Stimulated activated CD8-positive, alpha-beta memory T cell treated with anti-CD3 and anti-CD28 coated beads, Interleukin-2, amount 100 ng/mL, for 1 hour (primary cell): ENCODE measurements around the gene SFTPA1.
"Not testable (repeated sequence)": the region's sequence is repeated elsewhere in the genome, so short reads cannot be mapped to it uniquely, and the experiment has no call there.

Experiments used
- DNase-seq, 2 donors: peaks; one replicate each; pipeline ENCODE4 v3.0.0-alpha.2; 2020; ENCODE audit warnings: low read depth in 2 of 2

Gene SFTPA1

DNA sequence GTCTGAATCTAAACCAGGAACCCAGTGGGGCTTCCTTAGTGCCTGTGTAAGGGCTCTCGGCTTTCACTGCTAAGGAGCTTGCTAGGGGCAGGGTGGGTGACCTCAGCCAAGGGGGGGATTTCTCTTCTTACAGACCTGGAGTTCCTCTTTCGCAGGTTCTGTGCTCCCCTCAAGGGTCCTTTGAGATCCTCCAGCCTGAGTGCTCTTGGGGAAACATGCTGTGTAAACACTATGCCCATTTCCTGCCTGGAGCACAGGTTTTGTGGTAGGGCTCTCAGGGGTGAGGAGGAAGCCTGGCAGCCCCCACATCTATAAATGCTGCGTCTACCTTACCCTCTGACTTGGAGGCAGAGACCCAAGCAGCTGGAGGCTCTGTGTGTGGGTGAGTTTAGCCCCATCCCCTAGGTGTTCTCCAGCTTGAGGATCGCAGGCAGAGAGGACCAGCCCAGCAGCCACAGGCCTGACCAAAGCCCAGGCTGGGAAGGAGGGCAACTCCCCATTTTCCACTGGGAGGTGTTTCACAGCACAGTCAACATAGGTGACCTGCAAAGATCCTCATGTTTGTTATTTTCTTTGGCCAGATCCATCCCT lies at the start of gene SFTPA1:
SFTPA1 (plus strand) TSS at position 339 of the 591 bp plus-strand sequence. CDS start 887 bp downstream, outside the sequence.
- no peak for DNase-seq

DNA sequence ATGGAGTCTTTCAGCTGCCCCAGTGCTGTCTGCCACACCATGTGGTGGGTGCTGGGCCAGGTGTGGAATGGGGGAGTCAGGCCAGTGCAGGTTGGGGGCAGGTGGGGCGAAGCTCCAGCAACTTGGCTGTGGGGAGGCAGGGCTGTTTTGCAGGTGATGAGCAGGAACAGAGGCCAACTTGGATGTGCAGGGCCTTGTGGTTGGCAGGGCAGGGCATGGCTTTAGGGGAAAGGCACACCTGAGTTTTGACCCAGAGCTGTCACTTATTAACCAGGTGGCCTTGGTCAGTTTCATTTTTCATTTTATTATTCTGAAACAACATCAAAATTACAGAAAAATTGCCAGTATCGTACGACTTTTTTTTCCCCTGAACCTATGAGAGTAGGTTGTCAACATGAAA lies 49.5 kb upstream of the SFTPA1 start:
- no peak for DNase-seq

DNA sequence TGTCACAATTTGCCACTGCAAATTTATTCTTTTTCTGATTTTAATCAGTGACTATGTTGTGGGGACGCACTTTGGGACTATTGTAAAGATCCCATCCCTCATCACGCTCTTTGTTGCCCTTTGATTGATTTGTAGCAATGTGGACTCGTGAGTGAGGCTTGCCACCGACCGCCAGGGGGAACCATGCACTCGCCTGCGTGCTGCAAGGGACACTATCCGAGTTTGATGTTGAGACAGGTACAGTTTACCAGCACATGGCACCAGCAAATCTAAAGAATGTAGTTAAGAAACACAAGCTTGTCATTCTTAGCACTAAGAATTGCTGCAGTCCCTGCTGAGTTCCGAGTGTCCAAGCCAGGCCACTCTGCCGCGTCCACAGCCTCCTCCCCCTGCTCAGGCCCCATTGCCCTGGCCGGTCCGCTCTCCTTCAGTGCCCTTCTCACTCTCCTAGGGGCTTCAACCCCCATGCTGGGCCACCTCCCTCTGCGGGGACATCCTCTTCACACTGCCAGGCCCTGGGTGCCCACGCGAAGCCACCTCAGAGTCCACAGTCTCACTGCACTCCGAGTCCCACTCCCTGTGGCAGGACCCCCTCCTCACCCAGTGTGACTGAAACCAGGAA lies 48.5 kb upstream of the SFTPA1 start:
- peak; percentile 20 to 27 for DNase-seq

DNA sequence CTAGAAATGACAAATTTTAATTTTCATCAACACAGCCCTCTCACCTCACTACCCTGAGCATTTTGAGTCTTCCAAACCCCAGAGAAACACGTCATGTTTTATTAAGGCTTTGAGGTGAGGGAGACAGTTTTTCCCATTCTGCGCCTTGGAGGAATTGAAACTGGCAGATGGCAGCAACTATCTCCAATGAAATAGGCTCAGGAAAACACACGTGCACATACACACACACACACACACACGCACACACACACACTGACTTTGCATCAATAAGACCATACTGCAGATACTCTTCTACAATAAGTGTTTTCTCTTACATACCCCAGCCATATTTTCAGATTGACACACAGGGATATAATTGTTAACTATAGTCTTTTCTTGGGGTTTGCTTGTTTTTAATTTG lies 47.3 kb upstream of the SFTPA1 start:
- DNase-seq: no peak

DNA sequence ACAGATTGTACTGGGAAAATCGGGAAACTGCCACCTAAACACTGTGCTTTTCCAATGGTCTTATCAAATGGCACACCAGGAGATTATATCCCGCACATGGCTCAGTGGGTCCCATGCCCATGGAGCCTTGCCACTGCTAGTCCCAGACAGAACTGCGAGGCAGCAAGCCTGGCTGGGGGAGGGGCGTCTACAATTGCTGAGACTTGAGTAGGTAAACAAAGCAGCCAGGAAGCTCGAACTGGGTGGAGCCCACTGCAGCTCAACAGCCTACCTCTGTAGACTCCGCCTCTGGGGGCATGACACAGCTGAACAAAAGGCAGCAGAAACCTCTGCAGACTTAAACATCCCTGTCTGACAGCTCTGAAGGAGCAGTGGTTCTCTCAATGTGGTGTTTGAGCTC lies 40.1 kb upstream of the SFTPA1 start:
- DNase-seq: not testable (repeated sequence)

DNA sequence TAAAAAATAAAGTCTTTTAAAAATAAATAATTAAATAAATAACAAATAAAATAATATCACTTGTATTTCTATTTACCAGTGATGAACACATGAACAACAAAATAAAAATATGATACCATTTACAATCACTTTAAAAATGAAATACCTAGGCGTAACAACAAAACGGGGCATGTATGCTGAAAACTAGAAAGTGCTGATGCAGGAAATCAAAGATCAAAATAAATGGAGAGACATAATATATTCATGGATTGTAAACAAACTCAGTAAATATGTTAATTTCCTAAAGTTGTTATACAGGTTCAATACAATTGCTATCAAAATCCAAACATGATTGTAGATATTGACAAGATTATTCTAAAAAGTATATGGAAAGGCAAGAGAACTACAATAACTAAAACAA lies 31.4 kb upstream of the SFTPA1 start:
- DNase-seq: no peak

DNA sequence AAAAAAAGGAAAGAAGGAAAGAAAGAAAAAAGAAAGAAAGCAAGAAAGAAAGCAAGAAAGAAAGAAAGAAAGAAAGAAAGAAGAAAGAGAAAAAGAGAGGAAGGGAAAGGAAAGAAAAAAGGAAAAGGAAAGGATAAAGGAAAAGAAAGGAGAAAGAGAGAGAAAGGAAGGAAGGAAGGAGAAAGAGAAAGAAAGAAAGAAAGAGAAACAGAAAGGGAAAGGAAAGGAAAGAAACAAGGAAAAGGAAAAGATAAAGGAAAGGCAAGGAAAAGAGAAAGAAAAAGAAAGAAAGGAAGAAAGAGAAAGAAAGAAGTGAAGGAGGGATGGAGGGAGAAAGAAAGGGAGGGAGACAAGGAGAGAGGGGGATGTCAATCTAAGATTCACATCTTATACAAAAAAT lies 29.7 kb upstream of the SFTPA1 start:
- DNase-seq: no peak

DNA sequence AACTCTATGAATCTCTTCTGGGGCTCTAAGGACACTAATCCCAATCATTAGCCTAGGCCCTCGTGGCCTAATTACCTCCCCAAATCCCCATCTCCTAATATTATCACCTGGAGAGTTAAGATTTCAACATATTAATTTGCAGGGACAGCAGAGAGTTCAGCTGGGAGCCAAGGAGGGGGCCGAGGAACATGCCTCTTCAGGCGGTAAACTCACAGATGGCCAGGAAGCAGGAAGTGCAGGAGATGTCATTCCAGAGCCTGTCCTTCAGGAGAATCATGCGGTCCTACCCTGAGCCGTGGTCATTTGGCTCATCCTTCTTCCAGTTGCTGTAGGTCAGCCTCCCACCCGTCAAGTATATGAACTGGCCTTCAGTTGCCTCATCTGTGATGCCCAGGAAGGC lies 28.6 kb upstream of the SFTPA1 start:
- no peak for DNase-seq

DNA sequence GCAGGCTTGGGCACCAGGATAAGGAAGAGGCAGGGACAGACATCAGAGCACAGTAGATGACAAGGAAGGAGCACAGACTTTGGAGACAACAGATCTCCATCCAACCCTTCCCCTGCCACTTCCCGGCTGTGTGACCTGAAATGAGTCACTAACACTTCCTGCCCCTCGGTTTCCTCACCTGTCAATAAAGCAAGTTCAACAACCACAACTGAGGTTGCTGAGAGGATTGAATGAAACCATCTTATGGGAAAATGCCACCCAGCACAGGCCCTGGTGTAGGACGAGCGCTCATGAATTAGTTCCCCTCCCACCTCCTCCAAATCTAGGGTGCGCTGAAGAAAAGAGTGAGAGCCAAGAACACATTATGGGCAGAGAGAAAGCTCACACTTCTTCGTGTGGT lies 27.8 kb upstream of the SFTPA1 start:
- DNase-seq: not testable (repeated sequence)

DNA sequence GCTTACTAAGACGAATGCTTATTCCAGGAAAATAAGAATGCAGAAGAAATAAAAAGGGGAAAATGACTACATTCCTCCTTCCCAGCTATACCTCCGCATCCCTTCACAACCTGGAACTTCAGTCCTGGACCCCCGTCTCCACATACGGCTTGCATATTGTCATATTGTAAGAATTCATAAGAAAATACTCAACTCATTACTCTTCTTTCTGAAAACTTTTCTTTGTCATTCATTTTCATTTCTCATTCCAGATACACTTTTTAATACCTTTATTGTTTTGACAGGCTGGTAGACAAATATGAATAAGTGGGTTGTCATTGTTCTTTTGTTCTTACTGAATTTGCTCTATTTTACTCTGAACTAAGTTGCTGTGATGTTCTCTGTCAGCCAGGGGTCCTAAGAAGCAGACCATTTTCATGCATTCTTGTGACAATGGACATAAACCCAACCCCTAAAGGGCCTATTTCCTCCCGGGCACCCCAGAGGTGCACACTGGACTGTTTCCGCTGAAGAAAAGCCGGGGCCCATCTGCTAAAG lies 27.2 kb upstream of the SFTPA1 start:
- DNase-seq: no peak

DNA sequence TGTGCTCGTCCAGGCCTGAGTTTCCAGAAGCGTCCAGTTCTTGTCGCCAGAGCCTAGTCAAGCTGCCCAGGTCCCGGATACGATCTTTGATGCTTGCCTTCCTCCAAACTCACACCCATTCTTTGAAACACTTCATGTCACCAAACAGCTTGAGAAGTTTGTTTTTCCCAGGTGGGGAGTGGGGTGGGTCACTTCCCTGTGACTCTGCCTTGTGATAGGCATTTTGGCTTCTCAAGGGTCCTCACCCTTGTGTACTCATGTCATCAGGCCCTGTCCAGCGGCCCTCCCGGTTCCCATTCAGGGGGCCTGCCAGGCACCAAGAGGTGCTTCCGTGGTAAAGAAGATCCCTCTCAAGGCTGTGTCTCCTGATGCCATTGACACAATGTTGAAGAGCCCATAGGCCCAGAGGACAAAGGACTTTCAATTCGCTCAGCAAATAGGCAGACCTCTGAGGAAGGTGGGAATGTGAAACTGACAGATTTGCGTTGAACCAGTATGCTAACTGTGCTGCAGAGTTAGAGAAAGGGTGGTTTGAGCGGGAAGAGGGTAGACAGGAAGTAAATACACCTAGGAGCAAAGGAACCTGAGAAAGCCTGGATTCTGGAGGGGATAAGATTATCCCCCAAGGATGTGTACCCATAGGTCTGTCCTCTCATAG lies 24.7 kb upstream of the SFTPA1 start:
- no peak for DNase-seq

DNA sequence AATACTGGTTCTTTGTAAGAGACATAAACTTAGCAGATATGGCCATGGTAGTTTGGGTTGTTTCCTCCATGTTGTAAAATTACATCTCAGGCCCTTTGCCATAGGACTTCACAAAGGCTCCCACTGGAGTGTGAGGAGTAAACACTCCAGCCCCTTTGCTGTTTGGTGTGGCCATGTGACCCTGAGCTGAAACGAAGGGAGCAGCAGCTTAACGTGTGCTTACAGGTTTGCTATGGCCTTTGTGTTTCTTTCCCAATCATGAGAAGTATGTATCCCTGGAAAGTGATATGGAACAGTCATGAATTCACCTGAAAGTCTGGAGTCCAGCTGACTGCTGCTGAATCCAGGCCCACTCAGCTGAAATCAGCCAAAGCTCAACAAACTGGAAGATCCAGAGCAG lies 23.8 kb upstream of the SFTPA1 start:
- no peak for DNase-seq

DNA sequence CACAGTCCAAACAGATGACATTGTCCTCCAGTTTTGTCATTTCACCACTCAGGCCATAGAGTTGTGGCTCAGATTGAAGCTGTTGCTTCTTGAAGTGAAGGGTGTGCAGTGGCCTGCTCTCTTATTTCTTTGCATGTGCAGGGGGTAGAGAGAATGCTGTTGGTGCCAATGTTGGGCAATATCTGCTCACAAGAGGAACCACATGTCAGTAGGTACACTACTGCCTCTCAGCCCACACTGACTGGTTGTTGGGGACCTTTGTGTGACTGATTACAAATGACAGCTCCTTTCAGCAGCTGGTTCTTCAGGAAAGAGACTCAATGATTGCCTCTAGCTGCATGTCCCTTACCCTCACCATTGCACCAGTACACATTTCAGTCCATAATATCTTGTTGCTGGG lies 21.9 kb upstream of the SFTPA1 start:
- no peak for DNase-seq

DNA sequence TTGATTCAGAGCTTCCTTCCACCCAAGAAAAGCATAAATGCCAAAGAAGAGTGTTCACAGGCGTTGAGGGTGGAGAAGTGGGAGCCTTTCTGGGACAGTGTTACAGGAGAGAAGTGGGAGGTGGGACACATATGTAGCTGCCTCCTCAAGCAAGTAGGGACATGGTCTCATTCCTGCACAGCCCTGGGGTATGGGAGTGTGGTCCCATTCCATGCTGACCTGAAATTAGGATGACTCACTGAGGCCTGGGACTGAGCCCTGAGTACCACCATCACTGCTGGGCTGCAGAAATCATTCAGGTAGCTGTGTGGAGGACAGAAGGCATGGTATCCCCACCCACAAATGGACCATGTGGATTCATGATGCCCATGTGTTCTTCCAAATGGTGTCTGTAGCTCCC lies 17.4 kb upstream of the SFTPA1 start:
- DNase-seq: no peak

DNA sequence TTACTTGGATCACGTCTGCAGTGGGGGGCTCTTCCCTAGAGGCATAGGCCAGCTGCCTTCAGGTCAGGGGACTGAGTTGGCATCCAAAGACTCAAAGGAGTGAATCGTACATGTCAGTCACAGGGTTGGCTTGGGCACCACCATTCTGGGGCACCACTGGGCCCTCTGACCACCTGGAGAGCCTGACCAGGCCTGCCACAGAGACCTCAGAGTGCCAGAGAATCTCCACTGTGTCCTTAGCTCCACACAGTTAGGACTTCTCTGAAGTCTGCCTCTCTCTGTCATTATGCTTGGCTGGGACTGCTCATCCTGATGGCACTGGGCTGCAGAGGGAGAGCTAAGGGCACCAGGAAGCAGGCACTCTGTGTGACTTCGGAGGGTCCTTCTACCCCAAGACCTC lies 16.2 kb upstream of the SFTPA1 start:
- DNase-seq: not testable (repeated sequence)

DNA sequence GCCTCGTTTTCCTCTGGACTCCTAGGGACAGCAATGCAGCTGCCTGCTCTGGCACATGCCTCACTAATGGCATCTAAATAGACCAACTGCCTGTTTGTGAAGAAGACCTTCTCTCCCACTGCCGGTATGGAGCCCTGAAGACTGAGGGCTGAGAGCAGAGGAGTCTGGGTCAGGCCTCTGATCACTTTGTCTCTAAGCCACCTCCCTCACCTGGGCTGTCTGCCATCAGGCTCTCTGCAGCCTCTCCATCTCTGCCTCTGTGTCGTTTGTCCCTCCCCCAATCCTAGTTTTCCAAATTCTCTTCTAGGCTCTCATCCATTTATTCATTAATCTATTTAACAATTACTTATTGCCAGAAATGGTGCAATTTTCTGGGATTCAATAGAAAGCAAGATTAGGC lies 15.2 kb upstream of the SFTPA1 start:
- DNase-seq: no peak

DNA sequence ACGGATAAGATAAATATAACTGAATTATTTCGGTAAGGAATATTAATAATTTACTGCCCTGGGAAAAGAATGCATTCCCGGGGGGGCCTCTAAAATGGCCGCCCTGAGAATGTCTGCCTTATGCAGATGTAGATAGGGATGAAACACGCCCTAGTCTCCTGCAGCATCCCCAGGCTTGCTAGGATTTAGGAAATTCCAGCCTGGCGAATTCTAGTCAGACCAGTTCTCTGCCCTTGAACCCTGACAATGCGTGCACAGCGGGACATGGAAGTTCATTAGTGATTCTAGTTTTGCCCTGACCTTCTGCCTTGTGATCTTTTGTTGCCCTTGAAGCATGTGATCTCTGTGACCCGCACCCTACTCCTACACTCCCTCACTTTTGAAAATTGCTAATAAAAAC lies 11.1 kb upstream of the SFTPA1 start:
- not testable (repeated sequence) for DNase-seq

DNA sequence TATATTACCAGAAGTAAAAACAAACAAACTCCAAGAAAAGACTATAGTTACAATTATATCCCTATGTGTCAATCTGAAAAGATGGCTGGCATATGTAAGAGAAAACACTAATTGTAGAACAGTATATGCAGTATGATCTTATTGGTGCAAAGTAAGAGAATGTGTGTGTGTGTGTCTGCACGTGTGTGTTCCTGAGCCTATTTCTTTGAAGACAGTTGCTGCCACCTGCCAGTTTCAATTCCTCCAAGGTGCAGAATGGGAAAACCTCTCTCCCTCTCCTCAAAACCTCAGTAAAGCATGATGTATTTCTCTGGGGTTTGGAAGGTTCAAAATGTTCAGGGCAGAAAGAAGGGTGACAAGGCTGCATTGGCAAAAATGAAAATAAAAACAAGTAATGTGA lies 8.8 kb upstream of the SFTPA1 start:
- DNase-seq: no peak

DNA sequence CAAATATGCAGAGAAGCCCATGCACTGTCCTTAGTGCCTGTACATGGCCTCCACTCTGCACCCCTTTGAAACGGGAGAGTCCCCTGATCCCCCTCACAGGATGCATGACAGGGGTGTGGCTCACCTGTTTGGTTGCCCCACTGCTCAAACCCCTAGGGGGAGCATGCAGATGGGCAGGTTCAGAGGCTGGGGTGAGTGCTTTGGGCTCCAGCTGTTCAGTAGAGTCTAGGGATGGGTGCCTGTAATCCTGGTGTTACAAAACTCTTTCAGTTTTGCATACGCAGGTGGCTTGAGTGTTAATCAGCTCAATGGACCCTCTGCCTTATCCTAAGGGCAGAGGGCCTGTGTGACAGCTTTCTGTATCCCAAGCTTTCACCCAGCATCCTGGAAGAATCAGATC lies 7.8 kb upstream of the SFTPA1 start:
- no peak for DNase-seq

DNA sequence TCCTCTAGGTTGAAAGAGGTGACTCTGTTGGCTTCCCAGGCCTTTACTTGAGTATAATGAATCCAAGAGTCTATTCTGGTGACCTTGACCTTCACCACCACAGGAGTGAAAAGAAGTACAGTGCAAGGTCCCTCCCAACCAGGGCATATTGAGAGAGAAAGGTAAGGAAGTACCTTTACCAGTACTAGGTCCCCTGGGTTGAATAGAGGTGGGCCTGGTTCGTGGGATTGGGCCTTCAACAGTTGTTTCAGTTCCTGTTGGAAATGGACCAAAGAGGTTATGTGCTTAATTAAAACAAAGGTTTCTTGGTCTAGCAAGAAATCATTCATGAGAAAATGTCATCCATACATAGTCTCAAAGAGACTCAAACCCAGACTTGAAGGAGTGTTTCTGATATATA lies 6.4 kb upstream of the SFTPA1 start:
- no peak for DNase-seq

DNA sequence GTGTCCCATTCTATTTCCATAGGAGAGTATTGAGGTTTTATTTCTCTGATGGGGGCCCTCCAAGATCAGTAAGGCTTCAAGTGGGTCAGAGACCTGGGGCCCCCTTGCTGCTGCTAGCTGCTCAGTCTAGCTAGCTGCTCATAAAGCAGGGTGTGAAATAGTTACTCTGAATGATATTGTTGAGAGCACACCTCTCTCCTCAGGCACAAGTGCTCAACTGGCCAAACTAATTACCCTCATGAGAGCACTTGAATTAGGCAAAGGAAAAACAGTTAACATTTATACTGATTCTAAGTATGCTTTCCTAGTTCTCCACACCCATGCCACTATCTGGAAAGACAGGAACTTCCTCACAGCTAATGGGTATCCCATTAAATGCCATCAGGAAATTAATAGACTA lies 5.4 kb upstream of the SFTPA1 start:
- DNase-seq: no peak

DNA sequence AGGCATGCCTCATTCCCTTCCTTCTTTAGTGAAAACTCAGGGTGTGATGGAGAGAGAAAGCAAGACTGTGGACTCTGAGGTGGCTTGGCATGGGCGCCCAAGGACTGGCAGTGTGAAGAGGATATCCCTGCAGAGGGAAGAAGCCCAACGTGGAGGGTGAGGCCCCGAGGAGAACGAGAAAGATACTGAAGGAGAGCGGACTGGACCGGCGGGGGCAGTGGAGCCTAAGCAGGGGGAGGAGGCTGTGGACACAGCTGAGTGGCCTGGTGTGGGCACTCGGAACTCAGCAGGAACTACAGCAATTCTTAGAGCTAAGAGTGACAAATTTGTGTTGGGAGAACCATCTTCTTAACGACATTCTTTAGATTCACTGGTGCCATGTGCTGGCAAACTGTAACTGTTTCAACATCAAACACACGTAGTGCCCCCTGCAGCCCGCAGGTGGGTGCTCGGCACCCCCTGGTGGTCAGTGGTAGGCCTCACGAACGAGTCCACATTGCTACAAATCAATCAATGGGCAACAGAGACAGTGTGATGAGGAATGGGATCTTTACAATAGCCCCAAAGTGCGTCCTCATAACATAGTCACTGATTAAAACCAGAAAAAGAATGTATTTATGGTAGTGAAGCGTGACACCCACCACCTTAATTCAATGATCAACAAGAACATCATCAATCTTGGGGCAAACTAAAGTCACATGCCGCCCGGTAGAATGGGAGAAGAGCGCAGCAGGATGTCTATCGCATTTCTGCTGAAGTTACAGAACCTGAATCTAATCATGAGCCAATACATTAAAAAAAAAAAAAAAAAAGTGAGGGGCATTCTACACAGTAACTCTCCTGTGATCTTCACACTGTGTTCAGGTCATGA lies 2.0 kb upstream of the SFTPA1 start:
- DNase-seq: no peak
